ENCODE data around the gene STK38.
"Not testable (repeated sequence)": the region's sequence is repeated elsewhere in the genome, so short reads cannot be mapped to it uniquely, and the experiment has no call there.

STK38 gene

DNA sequence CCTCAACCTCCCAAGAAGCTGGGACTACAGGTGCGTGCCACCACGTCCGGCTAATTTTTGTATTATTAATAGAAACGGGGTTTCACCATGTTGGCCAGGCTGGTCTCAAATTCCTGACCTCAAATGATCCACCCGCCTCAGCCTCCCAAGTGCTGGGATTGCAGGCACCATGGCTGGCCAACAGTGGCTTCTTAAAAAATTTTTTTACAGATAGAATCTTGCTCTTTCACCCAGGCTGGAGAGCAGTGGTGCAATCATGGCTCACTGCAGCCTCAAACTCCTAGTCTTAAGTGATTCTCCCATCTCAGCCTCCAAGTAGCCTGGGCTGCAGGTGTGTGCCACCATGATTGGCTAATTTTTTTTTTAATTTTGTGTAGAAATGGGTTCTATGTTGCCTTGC, 64.0 kb downstream of the STK38 start:
- not testable (repeated sequence) for DNase-seq

DNA sequence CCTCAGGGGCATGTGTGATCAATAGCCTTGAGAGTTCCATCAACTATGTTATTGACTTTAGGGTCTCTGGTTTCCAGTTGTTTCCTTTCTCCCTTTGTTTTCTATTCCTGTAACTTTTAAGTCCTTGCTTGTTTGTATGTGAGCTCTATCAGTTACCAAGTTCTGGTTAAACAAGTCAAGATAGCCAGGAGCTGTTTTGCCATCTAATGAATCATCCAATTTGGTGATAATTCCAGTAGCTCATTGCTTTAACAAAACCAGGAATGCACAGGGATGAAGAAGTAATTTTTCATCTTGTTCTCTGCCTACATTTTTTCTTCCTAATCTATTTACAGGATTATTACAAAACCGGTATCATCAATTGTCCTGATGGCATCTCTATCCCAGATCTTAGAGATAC, 68.0 kb downstream of the STK38 start:
- DNase-seq, result no peak

DNA sequence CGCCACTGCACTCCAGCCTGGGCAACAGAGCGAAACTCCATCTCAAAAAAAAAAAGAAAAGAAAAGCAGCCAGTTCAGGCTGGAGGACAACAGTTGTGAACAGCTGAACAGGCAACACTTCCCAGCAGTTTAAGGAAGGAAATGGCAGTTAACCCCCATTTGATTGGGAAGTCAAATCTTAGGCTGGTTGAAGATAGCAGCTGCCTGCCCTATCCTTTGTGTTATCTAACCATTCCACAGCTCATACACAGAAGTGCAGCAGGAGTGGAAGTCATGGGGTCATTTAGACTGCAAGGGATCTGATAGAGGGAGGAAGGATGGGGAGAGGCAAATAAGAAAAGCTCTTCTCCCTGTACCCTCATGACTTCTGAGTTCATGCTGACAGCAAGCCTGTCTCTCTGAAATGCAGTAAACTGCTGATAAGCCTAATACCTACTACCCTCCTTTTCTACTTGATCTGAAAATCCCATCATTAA, 69.2 kb downstream of the STK38 start:
- no peak for DNase-seq

DNA sequence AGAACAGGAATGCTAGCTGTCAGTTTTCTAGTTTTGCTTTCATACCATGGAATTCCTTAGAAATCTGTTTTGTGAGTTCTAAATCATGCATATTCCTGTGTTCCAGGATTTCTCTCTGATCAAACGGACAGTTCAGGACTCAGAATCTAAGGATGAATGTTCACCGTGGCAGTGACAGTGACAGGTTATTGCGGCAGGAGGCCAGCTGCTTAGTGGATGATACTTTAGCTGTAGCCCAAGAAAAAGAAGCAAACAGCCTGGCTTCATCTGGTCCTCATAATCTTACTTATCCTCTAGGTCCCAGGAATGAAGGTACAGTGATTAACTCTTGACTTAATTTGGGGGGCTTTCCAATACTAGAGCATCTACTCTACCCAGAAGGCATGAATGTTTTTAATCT, 77.3 kb downstream of the STK38 start:
- no peak for DNase-seq

DNA sequence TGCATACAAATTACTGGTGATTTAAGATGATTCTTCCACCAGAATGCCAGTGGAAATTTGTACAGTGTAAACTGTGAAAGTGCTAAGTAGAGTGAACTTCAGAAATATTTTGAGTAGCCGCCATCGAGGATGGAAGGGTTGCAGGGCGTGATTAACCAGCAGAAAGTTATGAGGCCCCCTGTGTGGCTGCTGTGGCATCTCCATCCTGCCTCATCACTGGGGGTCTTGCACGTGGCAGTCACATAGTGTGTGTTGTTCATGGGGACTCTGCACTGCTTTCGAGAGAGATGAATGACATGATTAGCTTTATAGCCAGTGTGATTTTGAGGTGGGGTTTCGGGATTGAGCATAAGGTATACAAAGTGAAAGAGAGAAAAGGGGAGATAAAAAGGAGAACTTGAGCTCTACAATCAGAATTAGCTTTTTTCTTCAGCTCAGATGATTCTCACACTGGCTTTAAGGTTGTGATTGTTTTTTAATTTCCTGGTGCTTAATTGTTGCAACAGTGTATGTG, 78.1 kb downstream of the STK38 start:
- no peak for DNase-seq

DNA sequence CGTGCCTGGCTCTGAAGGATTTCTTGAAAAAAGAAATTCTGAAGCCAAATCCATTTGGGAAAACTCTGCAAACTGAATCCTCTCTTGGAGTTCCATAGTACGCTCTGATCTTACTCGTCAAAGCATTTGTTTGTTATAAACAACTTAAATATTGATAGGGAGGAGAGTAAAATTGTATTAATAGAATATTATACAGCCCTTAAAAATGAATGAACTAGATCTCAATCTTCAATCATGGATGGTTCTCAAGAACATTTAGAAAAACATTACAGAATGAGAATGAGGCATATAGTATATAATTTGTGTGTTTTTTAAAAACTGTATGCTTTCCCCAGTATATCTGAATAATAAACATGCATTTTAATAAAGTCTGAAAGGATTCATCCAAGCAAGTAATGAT, 79.7 kb downstream of the STK38 start:
- no peak for DNase-seq

DNA sequence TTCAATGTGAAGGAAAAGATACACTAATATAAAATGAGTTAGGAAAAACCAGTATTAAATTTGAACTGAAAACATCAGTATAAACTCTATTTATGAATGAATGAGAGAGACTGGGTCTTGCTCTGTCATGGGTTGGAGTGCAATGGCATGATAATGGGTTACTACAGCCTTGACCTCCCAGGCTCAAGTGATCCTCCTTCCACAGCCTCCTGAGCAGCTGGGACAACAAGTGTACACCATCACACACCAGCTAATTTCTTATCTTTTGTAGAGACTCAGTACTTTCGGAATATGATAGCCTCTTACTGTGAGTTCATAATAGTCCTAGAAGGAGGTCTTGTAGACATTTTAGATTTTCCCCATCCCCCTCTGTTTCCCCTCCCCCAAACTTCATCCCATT, 83.0 kb downstream of the STK38 start:
- DNase-seq, result no peak

DNA sequence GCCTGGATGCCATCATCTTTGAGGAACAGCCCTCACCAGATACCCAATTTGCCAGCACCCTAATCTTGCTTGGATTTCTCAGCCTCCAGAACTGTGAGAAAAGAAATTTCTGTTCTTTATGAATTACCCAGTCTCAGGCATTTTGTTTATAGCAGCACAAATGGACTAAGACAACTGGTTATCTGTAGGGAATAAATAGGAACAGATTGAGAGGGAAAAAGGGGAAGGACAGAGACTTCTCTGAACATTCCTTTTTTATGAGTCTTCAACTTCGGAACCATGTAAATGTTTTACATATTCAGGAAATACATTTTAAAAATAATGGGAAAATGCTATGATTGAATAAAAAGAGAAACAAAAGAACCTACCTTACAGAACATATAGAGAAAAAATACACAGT, 83.6 kb downstream of the STK38 start:
- DNase-seq, result peak; percentile 63

DNA sequence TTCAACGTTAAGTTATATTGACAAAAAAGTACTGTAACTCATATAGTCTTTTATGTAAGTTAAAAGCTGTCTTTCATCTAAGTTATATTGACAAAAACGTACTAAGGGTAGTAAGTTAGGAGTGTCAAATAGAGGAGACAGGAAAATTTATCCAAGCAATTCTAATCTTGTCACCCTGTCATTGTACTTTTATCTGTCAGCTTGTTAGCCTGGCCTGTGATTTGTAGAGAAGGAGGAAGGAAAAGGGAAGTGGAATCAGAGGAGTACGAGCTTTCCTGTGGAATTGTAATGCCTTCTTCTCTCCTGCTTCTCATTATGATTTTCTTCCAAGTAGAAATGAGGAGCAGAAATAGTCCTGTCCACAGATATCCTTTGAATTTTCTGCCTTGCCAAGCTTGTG, 85.6 kb downstream of the STK38 start:
- DNase-seq, result no peak

DNA sequence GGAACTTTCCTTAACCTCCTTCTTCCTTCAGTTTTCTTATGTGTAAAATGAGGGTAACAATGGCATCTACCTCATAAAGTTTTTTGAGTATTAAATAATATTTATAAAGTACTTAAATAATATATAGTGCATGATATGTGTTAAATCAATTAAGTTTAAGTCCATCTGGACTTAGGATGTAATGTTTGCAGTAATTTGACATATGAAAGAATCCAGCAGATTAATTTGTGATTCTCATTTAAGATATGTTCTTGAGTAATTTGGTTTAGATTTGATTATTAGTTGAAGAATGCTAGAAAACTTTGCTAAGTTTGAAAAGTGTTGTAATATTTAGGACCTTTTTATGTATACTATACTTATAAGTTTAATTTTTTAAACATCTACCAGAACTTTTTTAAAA, 86.4 kb downstream of the STK38 start:
- DNase-seq, result no peak

DNA sequence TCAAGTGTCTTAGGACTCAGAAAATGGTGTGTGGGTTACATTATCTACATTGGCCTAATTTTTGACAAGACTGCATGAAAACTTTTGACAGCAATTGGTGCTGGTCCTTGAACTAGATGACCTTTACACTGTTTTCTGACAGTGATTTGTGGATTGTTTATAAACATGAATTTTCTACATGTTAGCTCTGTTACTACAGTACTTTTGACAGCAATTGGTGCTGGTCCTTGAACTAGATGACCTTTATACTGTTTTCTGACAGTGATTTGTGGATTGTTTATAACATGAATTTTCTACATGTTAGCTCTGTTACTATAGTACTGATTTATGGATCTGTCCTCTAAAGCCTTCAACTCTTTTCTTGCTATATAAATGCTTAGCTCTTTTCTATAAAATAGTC, 87.8 kb downstream of the STK38 start:
- DNase-seq, result no peak

DNA sequence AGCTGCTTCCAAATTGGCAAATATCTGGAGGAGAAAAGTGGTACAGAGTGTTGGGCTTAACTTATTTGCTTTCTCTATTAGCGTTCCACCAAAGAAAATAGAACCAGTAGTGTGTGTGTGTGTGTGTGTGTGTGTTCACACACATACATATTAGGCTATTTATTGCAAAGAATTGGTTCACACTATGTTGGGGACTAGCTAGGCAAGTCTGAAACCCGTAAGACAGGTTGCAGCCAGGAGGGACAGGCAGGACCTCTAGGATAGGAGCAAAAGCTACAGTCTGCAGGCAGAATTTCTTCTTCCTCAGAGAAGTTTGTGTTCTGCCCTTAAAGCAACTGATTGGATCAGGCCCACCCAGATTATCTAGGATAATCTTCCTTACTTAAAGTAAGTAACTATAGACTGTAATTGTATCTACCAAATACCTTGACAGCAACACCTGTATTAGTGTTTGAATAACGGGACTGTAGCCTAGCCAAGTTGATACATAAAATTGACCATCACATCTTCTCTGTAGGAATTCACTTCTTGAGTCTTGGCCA, 91.7 kb downstream of the STK38 start:
- no peak for DNase-seq

DNA sequence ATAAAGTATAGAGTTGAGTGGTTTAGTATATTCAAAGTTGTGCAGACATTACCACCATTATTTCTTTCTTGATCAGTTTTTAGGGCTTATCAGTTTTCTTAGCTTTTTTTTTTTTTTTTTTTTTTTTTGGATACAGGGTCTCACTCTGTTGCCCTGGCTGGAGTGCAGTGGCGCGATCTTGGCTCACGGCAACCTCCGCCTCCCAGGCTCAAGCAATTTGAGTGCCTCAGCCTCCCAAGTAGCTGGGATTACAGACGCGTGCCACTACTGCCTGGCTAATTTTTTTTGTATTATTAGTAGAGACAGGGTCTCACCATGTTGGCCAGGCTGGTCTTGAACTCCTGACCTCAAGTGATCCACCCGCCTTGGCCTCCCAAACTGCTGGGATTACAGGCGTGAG, 94.4 kb downstream of the STK38 start:
- DNase-seq, result not testable (repeated sequence)

DNA sequence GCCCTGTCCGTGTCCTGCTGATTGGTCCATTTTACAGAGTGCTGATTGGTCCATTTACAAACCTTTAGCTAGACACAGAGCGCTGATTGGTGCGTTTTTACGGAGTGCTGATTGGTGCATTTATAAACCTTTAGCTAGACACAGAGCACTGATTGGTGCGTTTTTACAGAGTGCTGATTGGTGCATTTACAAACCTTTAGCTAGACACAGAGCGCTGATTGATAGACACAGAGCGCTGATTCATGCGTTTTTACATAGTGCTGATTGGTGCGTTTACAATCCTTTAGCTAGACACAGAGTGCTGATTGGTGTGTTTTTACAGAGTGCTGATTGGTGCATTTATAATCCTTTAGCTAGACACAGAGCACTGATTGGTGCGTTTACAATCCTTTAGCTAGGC, 98.1 kb downstream of the STK38 start:
- DNase-seq, result not testable (repeated sequence)

DNA sequence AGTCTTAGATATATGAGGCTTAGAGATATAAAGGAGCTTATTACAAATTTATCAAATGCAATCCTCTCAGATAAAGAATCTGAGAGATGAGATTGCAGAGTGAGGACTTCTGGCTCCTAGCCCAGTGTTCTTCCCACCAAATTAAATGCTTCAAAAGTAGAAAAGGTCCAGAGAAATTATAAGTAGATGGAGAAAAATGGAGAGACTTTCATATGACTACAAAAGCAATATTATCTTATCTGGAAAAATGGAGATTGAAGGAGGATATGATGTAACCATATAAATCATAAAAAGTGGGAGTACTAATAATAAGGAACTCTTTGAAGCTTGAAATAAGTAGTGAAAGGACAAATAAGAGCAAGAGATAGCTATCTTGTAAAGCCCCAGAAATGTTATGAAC, 101.7 kb downstream of the STK38 start:
- DNase-seq, result no peak

DNA sequence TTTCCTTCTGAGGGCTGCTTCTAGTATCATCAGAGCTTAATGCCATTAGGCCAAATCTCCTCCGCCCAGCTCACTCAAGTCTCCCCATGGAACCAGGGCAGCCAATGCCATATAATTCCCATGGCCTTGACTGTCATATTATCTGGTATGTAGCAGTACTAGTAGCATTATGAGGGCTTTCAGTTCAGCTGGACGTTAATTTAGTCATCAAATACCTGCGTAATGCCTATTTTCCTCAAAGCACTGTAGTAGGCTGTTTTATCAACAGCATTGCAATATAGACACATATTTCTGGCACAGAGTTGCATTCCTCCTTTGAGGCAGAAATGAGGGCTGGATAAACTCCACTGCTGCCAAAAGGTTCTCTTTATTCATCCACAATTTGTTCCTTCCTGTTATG, 102.8 kb downstream of the STK38 start:
- peak; percentile 71 for DNase-seq

Data from fibroblast of skin of back (primary cell).